DND-41 (cell line): ENCODE data around the gene NEAT1.

ENCODE experiments used
- CTCF ChIP-seq: IDR thresholded peaks from 2 replicates; pipeline ENCODE4 v1.5.1; 2012; ENCODE audit warnings: borderline replicate concordance, low read length, moderate library complexity, mild to moderate bottlenecking; ENCODE audit not compliant: poor library complexity, severe bottlenecking; ENCODE audit errors: extremely low read depth
- EZH2 ChIP-seq: IDR thresholded peaks from 3 replicates; pipeline ENCODE4 v1.6.1; 2012; ENCODE audit warnings: borderline replicate concordance, low read depth, mild to moderate bottlenecking, moderate library complexity, low read length, inconsistent platforms; ENCODE audit not compliant: severe bottlenecking

GRCh38 chr11:65373839-65374580, 48.6 kb upstream of the NEAT1 start:
- TF ChIP-seq EZH2 (no peak), CTCF (no peak)
